D721Med (cell line): Measurements from ENCODE around the gene SMIM9.
"Not testable (repeated sequence)": the region's sequence is repeated elsewhere in the genome, so short reads cannot be mapped to it uniquely, and the experiment has no call there.

Source experiments
- DNase-seq: peaks from one replicate; pipeline ENCODE4 v3.0.0; 2011; ENCODE audit warnings: low spot score; ENCODE audit not compliant: insufficient read length
- FAIRE-seq: peaks from 2 replicates; lab custom pipeline; 2011; peaks lifted over from hg19 to GRCh38; lab: Jason Lieb, UNC
- CTCF ChIP-seq: IDR thresholded peaks from 2 replicates; pipeline ENCODE4 v1.5.1; 2012; ENCODE audit warnings: mild to moderate bottlenecking, control low read depth; ENCODE audit not compliant: insufficient read depth; ENCODE audit errors: missing control alignments

The SMIM9 gene

GRCh38 chrX:154833746-154834274, 652 bp downstream of the SMIM9 start:
- FAIRE-seq: no peak
- DNase-seq: no peak
- no peak for TF ChIP-seq CTCF

- no peak for TF ChIP-seq CTCF
- FAIRE-seq: no peak
These were observed 4.5 kb downstream of the SMIM9 start for GRCh38 chrX:154829926-154830442.

GRCh38 chrX:154829134-154829533, 5.3 kb downstream of the SMIM9 start:
- no peak for FAIRE-seq

More at GRCh38 chrX:154829926-154830442, 4.5 kb downstream of the SMIM9 start:
- no peak for DNase-seq

GRCh38 chrX:154828016-154828408, 6.5 kb downstream of the SMIM9 start:
- no peak for FAIRE-seq
- no peak for TF ChIP-seq CTCF
- DNase-seq: no peak

More at GRCh38 chrX:154829134-154829533, 5.3 kb downstream of the SMIM9 start:
- DNase-seq: no peak
- TF ChIP-seq CTCF: no peak

GRCh38 chrX:154827194-154828015, 7.1 kb downstream of the SMIM9 start:
- peak; percentile 55 for FAIRE-seq
- DNase-seq: no peak
- TF ChIP-seq CTCF: no peak

GRCh38 chrX:154825586-154825985, 8.9 kb downstream of the SMIM9 start:
- DNase-seq, FAIRE-seq: not testable (repeated sequence)

- DNase-seq: no peak
- FAIRE-seq: no peak
- TF ChIP-seq CTCF: no peak
These were observed 9.8 kb downstream of the SMIM9 start for GRCh38 chrX:154824638-154825037.
